MG63 (cell line): ENCODE results near the gene ADGRV1. TPM values are rescaled to one million over a fixed set of nuclear protein-coding genes. Genes with fewer than 3 reads are reported as not detected.

Experiments
- DNase-seq: peaks from one replicate; pipeline ENCODE4 v3.0.0-alpha.2; 2020
- H3K27me3 ChIP-seq: fragments of 250-450 bp; sonication (Bioruptor Pico); 2 replicates; pipeline ENCODE4 v1.5.1; 2020; ENCODE audit warnings: mild to moderate bottlenecking, moderate library complexity
- H3K36me3 ChIP-seq: fragments of 250-450 bp; sonication (Bioruptor Pico); 2 replicates; pipeline ENCODE4 v1.5.1; 2020; ENCODE audit warnings: mild to moderate bottlenecking, moderate library complexity
- H3K4me3 ChIP-seq: fragments of 250-450 bp; sonication (Bioruptor Pico); 2 replicates; pipeline ENCODE4 v1.5.1; 2020; ENCODE audit warnings: mild to moderate bottlenecking, moderate library complexity
- H3K9me3 ChIP-seq: fragments of 250-450 bp; sonication (Bioruptor Pico); 2 replicates; pipeline ENCODE4 v1.5.1; 2020; ENCODE audit warnings: mild to moderate bottlenecking, moderate library complexity
- total RNA-seq: library from RNA; depleted of rRNA; stranded (reverse); fragments of >200 nt; shearing (Covaris generic); gene quantifications from 2 replicates; pipeline ENCODE4 v1.2.3, GENCODE V29; 2014; ENCODE audit warnings: low replicate concordance

ADGRV1 gene
- total RNA-seq, 1 experiment from 2014 or later = 0.13 TPM

DNA sequence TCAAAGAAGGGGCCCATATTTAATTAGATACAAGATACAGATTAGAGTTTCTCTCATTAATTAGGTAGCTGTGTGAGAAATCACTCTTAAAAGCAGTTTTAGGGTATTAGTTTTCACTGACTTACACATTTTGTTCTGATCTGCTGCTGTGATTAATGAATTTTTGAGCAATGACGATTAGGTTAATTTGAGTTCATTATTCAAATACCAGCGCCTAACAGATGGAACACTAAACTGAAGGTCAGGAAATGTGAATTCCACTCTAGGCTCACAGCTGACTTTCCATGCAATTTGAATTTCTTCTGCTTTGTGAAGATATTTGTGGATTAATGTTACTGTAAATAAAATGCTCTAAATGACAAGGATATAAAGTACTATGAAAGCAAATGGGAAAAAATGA lies 380.6 kb downstream of the ADGRV1 start:
- Histone ChIP-seq H3K36me3 (no peaks in the 10 kb centered on the region), H3K9me3 (no peaks in the 10 kb centered on the region), H3K4me3 (no peak overlapping the region), H3K27me3 (no peaks in the 10 kb centered on the region)
- DNase-seq = no peak

GRCh38 chr5:90940227-90940995 lies 381.8 kb downstream of the ADGRV1 start:
- Histone ChIP-seq H3K4me3 (no peak overlapping the region), H3K9me3 (no peaks in the 10 kb centered on the region), H3K36me3 (no peaks in the 10 kb centered on the region), H3K27me3 (no peaks in the 10 kb centered on the region)
- peak; percentile 6 for DNase-seq

DNA sequence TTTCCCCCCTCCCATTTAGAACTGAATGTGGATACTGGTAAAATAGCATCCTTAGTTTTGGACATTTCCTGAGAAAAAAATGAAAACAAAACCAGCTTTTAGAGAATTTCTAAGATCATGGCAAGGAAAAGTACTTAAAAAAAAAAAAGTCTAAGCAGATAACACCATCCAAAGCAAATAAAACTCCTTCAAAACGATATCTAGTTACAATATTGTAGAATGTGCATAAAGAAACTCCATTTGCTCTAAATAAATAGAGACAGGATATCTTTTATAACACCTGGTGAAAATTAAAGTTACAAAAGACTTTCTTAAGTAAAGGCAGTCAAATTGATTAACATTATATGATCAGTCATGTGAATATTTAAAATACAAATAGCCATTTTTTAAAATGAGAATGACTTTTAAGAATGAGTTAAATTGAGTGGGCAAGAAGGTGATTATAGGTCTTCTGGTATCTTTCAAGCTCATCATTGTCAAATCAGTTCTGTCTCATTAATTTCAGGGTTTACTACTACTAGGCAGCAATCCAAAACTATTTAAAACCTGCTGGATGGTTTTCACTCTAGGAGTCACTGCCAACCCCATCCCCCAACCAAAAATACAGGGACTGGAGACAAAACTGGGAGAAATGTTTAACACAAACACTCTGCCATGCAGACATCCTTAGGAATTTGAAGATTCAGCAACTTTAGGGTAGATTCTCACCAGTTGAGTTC lies 382.6 kb downstream of the ADGRV1 start:
- no peaks in the 10 kb centered on the region for H3K9me3 ChIP-seq
- no peaks in the 10 kb centered on the region for H3K36me3 ChIP-seq
- H3K27me3 ChIP-seq = no peaks in the 10 kb centered on the region
- DNase-seq = no peak
- H3K4me3 ChIP-seq = no peak overlapping the region

DNA sequence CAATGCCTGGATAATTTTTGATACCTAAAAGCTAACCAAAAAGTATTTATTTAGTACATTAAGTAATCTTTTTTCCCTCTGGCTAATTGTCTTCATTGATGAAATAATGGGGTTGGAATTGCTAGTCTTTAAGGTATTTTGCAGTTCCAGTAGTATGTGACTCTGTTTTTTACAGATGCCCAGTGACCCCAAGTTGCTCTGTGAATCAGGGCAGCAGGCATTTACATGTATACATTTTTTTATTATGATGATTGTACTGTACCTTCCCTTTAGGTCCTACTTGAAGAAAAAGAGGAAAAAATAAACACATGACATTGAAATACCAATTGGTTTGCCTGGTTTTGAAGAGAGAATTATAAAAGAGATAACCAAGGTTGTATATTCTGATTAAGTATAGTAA lies 385.5 kb downstream of the ADGRV1 start:
- DNase-seq = peak; percentile 10
- Histone ChIP-seq H3K9me3 (no peaks in the 10 kb centered on the region), H3K4me3 (no peak overlapping the region), H3K36me3 (no peaks in the 10 kb centered on the region), H3K27me3 (peaks cover 4% of the 10 kb centered on the region; the same call in 1 of the 2 replicates)

DNA sequence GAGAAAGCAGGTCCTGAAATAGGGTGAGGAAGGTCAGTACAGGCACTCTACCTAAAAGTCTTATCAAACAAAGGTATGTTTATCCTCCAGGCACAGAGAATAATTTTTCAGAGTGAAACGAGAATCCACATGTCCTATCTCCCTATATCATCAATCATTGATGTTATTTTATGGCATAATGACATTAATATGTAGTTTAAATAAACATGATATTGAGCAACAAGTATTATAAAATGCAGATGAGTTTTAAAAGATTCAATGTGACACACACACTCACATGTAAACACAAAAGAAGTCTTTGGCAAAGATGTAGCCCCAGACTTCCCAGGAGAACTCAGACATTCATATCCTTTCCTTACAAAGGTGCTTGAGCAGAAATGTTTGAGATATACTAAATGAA lies 389.1 kb downstream of the ADGRV1 start:
- Histone ChIP-seq H3K27me3 (peaks cover 10% of the 10 kb centered on the region), H3K4me3 (no peak overlapping the region), H3K9me3 (no peaks in the 10 kb centered on the region), H3K36me3 (no peaks in the 10 kb centered on the region)
- no peak for DNase-seq

DNA sequence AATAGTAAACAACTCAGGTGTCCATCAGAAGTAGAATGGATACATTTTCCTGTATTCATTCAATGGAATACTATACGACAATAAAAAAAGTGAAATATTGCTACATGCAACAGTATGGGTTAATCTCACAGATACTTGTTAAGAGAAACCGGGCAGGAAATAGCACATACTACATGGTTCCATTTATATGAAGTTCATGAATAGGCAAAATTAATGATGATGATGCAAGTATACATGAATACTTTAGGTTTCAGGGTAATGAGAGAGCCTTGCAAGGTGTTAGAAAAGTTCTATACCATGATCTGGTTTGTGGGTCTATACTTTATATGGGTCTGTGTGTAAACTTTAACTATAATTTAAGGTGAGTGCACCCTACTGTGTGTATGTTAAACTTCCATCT lies 390.4 kb downstream of the ADGRV1 start:
- H3K27me3 ChIP-seq = peaks cover 10% of the 10 kb centered on the region
- no peak overlapping the region for H3K4me3 ChIP-seq
- DNase-seq = no peak

GRCh38 chr5:90949469-90950358 lies 391.1 kb downstream of the ADGRV1 start:
- no peaks in the 10 kb centered on the region for H3K9me3 ChIP-seq
- no peak overlapping the region for H3K4me3 ChIP-seq
- H3K27me3 ChIP-seq = peaks cover 10% of the 10 kb centered on the region
- DNase-seq = no peak
- H3K36me3 ChIP-seq = no peaks in the 10 kb centered on the region

More for the DNA sequence above, 390.4 kb downstream of the ADGRV1 start:
- H3K9me3 ChIP-seq = no peaks in the 10 kb centered on the region
- no peaks in the 10 kb centered on the region for H3K36me3 ChIP-seq

DNA sequence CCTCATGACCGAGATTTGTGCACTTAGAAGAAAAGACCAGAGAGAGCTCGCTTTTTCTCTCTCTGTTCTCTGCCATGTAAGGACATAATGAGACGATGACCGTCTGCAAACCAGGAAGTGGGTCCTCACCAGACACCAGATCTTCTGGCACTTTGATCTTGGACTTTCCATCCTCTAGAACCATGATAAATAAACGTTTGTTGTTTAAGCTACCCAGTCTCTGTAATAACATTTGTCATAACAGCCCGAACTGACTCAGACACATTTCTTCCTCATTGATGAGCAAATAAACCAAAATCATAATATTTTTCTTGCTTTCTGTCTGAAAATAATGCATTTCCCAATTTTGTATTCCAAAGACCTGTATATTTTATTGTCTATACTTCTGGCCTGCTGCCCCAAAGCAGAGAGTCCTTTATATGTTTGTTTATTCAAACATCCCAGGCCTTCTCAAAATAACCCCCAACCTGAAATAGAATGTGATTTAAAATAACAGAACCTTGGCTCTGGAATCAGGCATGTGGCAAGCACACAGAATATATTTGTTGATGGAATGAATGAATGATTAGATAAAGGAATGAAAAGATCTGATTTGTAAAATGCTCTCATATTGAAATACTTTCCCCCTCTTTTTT lies 396.5 kb downstream of the ADGRV1 start:
- no peaks in the 10 kb centered on the region; the same call in 1 of the 2 replicates for H3K27me3 ChIP-seq
- no peak for DNase-seq
- no peaks in the 10 kb centered on the region for H3K36me3 ChIP-seq
- H3K4me3 ChIP-seq = no peak overlapping the region
- H3K9me3 ChIP-seq = no peaks in the 10 kb centered on the region

GRCh38 chr5:90956511-90957097 lies 398.0 kb downstream of the ADGRV1 start:
- no peak overlapping the region for H3K4me3 ChIP-seq
- H3K36me3 ChIP-seq = no peaks in the 10 kb centered on the region
- DNase-seq = no peak
- no peaks in the 10 kb centered on the region for H3K9me3 ChIP-seq
- H3K27me3 ChIP-seq = no peaks in the 10 kb centered on the region; the same call in 1 of the 2 replicates

GRCh38 chr5:90957906-90958305 lies 399.3 kb downstream of the ADGRV1 start:
- Histone ChIP-seq H3K36me3 (no peaks in the 10 kb centered on the region), H3K9me3 (no peaks in the 10 kb centered on the region), H3K27me3 (no peaks in the 10 kb centered on the region; the same call in 1 of the 2 replicates), H3K4me3 (no peak overlapping the region)
- no peak for DNase-seq

- no peak for DNase-seq
- no peak overlapping the region for H3K4me3 ChIP-seq
- no peaks in the 10 kb centered on the region for H3K9me3 ChIP-seq
- no peaks in the 10 kb centered on the region for H3K27me3 ChIP-seq
- H3K36me3 ChIP-seq = no peaks in the 10 kb centered on the region
Measured at GRCh38 chr5:90959262-90959661, 400.7 kb downstream of the ADGRV1 start.

GRCh38 chr5:90962481-90962880 lies 403.9 kb downstream of the ADGRV1 start:
- no peaks in the 10 kb centered on the region for H3K36me3 ChIP-seq
- no peaks in the 10 kb centered on the region for H3K9me3 ChIP-seq
- no peak overlapping the region for H3K4me3 ChIP-seq
- no peaks in the 10 kb centered on the region for H3K27me3 ChIP-seq
- DNase-seq = no peak

- Histone ChIP-seq H3K36me3 (no peaks in the 10 kb centered on the region), H3K27me3 (no peaks in the 10 kb centered on the region), H3K4me3 (no peak overlapping the region), H3K9me3 (peaks cover 2% of the 10 kb centered on the region; the same call in 1 of the 2 replicates)
- no peak for DNase-seq
Measured at GRCh38 chr5:90965110-90965685, 406.6 kb downstream of the ADGRV1 start.

DNA sequence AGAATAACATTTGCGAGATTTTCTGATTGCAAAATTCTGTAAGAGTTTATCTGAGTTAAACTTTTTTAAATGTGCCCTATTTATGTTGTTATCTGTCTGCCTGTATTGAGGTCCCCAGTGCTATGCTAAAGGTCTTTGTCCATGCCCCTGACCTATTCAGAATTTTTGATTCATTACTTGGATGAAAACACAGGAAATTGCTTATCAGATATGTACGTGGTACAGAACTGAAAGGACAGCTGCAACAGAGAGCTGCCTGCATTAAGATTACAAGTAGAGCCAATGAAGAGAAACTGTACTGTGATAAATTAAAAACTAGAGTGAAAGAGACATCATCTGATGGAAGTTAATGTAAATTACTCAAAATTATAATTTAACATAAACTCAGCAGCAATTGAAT lies 408.8 kb downstream of the ADGRV1 start:
- Histone ChIP-seq H3K27me3 (no peaks in the 10 kb centered on the region), H3K9me3 (peaks cover 2% of the 10 kb centered on the region; the same call in 1 of the 2 replicates), H3K36me3 (no peaks in the 10 kb centered on the region), H3K4me3 (no peak overlapping the region)
- DNase-seq = no peak

GRCh38 chr5:90967851-90968250 lies 409.3 kb downstream of the ADGRV1 start:
- Histone ChIP-seq H3K27me3 (no peaks in the 10 kb centered on the region), H3K4me3 (no peak overlapping the region), H3K36me3 (no peaks in the 10 kb centered on the region), H3K9me3 (peaks cover 2% of the 10 kb centered on the region; the same call in 1 of the 2 replicates)
- DNase-seq = no peak

DNA sequence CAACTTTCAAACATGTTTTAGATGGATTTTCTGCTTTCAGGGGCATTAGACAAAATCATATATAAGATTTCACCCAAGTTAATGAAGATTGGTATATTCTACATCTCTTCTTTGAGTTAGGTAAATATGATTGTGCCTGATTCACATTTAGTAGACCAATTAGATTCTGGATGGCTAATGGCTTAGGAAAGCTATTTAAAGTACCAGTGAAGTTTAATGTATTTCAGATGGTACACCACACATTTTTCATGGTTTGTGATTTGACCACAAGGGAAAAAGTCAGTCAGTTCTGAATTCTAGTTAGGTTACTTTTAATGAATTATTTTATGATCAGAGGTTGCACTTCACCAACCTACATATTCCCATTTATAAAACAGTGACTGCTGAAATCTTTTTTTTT lies 409.7 kb downstream of the ADGRV1 start:
- H3K36me3 ChIP-seq = no peaks in the 10 kb centered on the region
- H3K4me3 ChIP-seq = no peak overlapping the region
- peaks cover 2% of the 10 kb centered on the region; the same call in 1 of the 2 replicates for H3K9me3 ChIP-seq
- no peaks in the 10 kb centered on the region for H3K27me3 ChIP-seq
- DNase-seq = no peak
